CD4-positive, CD25-positive, alpha-beta regulatory T cell (primary cell): ENCODE results near the gene ANKRD33B. TPM values are rescaled to one million over a fixed set of nuclear protein-coding genes. Genes with fewer than 3 reads are reported as not detected.

Source experiments
- ATAC-seq, 2 donors: fragments of 150-1000 bp; cut with Tn5 transposase; one replicate each; pipeline ENCODE4 v1.10.0; 2021; ENCODE audit warnings: low read depth in 2 of 2, moderate number of reproducible peaks in 2 of 2, moderate library complexity in 1 of 2
- DNase-seq, 3 donors: peaks; one replicate each; pipeline versions ENCODE4 v3.0.0 to v3.0.0-alpha.2; 2012 to 2022; ENCODE audit warnings: mixed read lengths in 1 of 3
- H3K27ac ChIP-seq: one replicate; pipeline ENCODE4 v1.7.0; 2013; ENCODE audit warnings: mild to moderate bottlenecking, low read length; ENCODE audit not compliant: insufficient read depth, poor library complexity, severe bottlenecking
- H3K27me3 ChIP-seq: one replicate; pipeline ENCODE4 v1.7.0; 2013; ENCODE audit warnings: low read length; ENCODE audit not compliant: control insufficient read depth, insufficient read depth
- H3K36me3 ChIP-seq: one replicate; pipeline ENCODE4 v1.7.0; 2013; ENCODE audit warnings: mild to moderate bottlenecking, low read length, moderate library complexity; ENCODE audit not compliant: control insufficient read depth, insufficient read depth
- H3K4me1 ChIP-seq: 2 replicates; pipeline ENCODE4 v1.7.0; 2013; ENCODE audit warnings: mild to moderate bottlenecking, low read length; ENCODE audit not compliant: insufficient read depth, control insufficient read depth, poor library complexity, severe bottlenecking
- H3K4me3 ChIP-seq: one replicate; pipeline ENCODE4 v1.7.0; 2013; ENCODE audit warnings: low read depth, mild to moderate bottlenecking, low read length, moderate library complexity
- H3K9me3 ChIP-seq, 2 experiments: 1 replicate in 1 of 2; 2 replicates in 1 of 2; pipeline ENCODE4 v1.7.0; 2013; ENCODE audit warnings: low read length in 2 of 2, mild to moderate bottlenecking in 1 of 2, moderate library complexity in 1 of 2; ENCODE audit not compliant: control insufficient read depth in 2 of 2
- H3K27ac Mint-ChIP-seq, 3 donors: one replicate each; pipeline ENCODE4 v1.8.0; 2020 to 2022; ENCODE audit warnings: mild to moderate bottlenecking in 3 of 3, mixed read lengths in 3 of 3, moderate library complexity in 2 of 3
- H3K27me3 Mint-ChIP-seq: one replicate; pipeline ENCODE4 v1.8.0; 2022; ENCODE audit warnings: mild to moderate bottlenecking, mixed read lengths
- H3K36me3 Mint-ChIP-seq: one replicate; pipeline ENCODE4 v1.8.0; 2020; ENCODE audit warnings: mixed read lengths
- H3K4me1 Mint-ChIP-seq, 4 donors: one replicate each; pipeline ENCODE4 v1.8.0; 2020 to 2022; ENCODE audit warnings: mixed read lengths in 4 of 4, mild to moderate bottlenecking in 1 of 4
- H3K4me3 Mint-ChIP-seq, 4 donors: one replicate each; pipeline ENCODE4 v1.8.0; 2020 to 2022; ENCODE audit warnings: mild to moderate bottlenecking in 4 of 4, mixed read lengths in 4 of 4, moderate library complexity in 3 of 4
- H3K9me3 Mint-ChIP-seq, 7 donors: one replicate each; pipeline ENCODE4 v1.8.0; 2020 to 2022; ENCODE audit warnings: mixed read lengths in 7 of 7, mild to moderate bottlenecking in 3 of 7, moderate library complexity in 2 of 7
- polyA plus RNA-seq, 4 donors: library from polyadenylated mRNA; unstranded; fragments of 300-500 nt; fragmentation: Illumina TruSeq; gene quantifications; one replicate each; pipeline ENCODE4 v1.2.3, GENCODE V29; 2021
- total RNA-seq: library from RNA; stranded (reverse); gene quantifications from one replicate; pipeline ENCODE4 v1.2.3, GENCODE V29; 2022

ANKRD33B gene
- total and polyA plus RNA-seq, 5 donors from 2014 or later: 0.25 to 6.6 (median 0.33) TPM

- H3K4me3 ChIP-seq: no peak overlapping the region
- no peak overlapping the region for H3K4me3 Mint-ChIP-seq
- peak overlapping the region in 1 of 3 donors; percentile 59 for H3K27ac Mint-ChIP-seq
- H3K27me3 Mint-ChIP-seq: peaks cover 39% of the 10 kb centered on the region
- ATAC-seq: no peak
- no peaks in the 10 kb centered on the region for H3K36me3 Mint-ChIP-seq
- no peaks in the 10 kb centered on the region for H3K9me3 Mint-ChIP-seq
- peaks cover 13% of the 10 kb centered on the region for H3K4me1 ChIP-seq
- H3K4me1 Mint-ChIP-seq: peaks cover 7 to 13% (median 10%) of the 10 kb centered on the region in 4 donors
- peaks cover 5% of the 10 kb centered on the region for H3K27me3 ChIP-seq
- no peak overlapping the region for H3K27ac ChIP-seq
- no peak for DNase-seq
- H3K9me3 ChIP-seq: no peaks in the 10 kb centered on the region
- H3K36me3 ChIP-seq: no peaks in the 10 kb centered on the region
Observed at GRCh38 chr5:10538789-10539686, 24.8 kb upstream of the ANKRD33B start.

GRCh38 chr5:10539687-10539998, 24.2 kb upstream of the ANKRD33B start:
- Mint-ChIP-seq H3K4me1 (peaks cover 7 to 13% (median 10%) of the 10 kb centered on the region in 4 donors), H3K36me3 (no peaks in the 10 kb centered on the region), H3K4me3 (no peak overlapping the region), H3K27ac (no peak overlapping the region), H3K9me3 (no peaks in the 10 kb centered on the region), H3K27me3 (peaks cover 35% of the 10 kb centered on the region)
- no peak for DNase-seq
- Histone ChIP-seq H3K27ac (no peak overlapping the region), H3K4me3 (no peak overlapping the region), H3K27me3 (peaks cover 8% of the 10 kb centered on the region), H3K4me1 (peaks cover 13% of the 10 kb centered on the region), H3K36me3 (no peaks in the 10 kb centered on the region), H3K9me3 (no peaks in the 10 kb centered on the region)
- no peak for ATAC-seq

GRCh38 chr5:10540036-10540544, 23.8 kb upstream of the ANKRD33B start:
- no peak overlapping the region for H3K4me3 ChIP-seq
- Mint-ChIP-seq H3K4me1 (peaks cover 7 to 13% (median 10%) of the 10 kb centered on the region in 4 donors), H3K27me3 (peaks cover 33% of the 10 kb centered on the region), H3K9me3 (no peaks in the 10 kb centered on the region), H3K36me3 (no peaks in the 10 kb centered on the region), H3K27ac (no peak overlapping the region), H3K4me3 (no peak overlapping the region)
- no peaks in the 10 kb centered on the region for H3K36me3 ChIP-seq
- no peak for DNase-seq
- no peak overlapping the region for H3K27ac ChIP-seq
- H3K27me3 ChIP-seq: peaks cover 9% of the 10 kb centered on the region
- H3K4me1 ChIP-seq: peaks cover 13% of the 10 kb centered on the region
- ATAC-seq: no peak
- no peaks in the 10 kb centered on the region for H3K9me3 ChIP-seq

GRCh38 chr5:10540951-10541646, 22.8 kb upstream of the ANKRD33B start:
- DNase-seq: no peak
- Histone ChIP-seq H3K9me3 (no peaks in the 10 kb centered on the region), H3K36me3 (no peaks in the 10 kb centered on the region), H3K27ac (no peak overlapping the region), H3K4me3 (no peak overlapping the region), H3K4me1 (peaks cover 13% of the 10 kb centered on the region), H3K27me3 (peaks cover 11% of the 10 kb centered on the region)
- peaks cover 33% of the 10 kb centered on the region for H3K27me3 Mint-ChIP-seq
- ATAC-seq: no peak
- peaks cover 7 to 13% (median 10%) of the 10 kb centered on the region in 4 donors for H3K4me1 Mint-ChIP-seq
- H3K4me3 Mint-ChIP-seq: no peak overlapping the region
- H3K36me3 Mint-ChIP-seq: no peaks in the 10 kb centered on the region
- H3K9me3 Mint-ChIP-seq: no peaks in the 10 kb centered on the region
- no peak overlapping the region for H3K27ac Mint-ChIP-seq

GRCh38 chr5:10542055-10542550, 21.8 kb upstream of the ANKRD33B start:
- H3K27me3 ChIP-seq: peaks cover 11% of the 10 kb centered on the region
- no peak overlapping the region for H3K27ac Mint-ChIP-seq
- H3K27me3 Mint-ChIP-seq: peaks cover 32% of the 10 kb centered on the region

GRCh38 chr5:10543585-10544040, 20.3 kb upstream of the ANKRD33B start:
- Mint-ChIP-seq H3K27me3 (peaks cover 32% of the 10 kb centered on the region), H3K4me1 (peaks cover 0 to 8% (median 0%) of the 10 kb centered on the region in 4 donors), H3K27ac (no peak overlapping the region), H3K4me3 (no peak overlapping the region), H3K9me3 (no peaks in the 10 kb centered on the region), H3K36me3 (no peaks in the 10 kb centered on the region)
- ATAC-seq (no peak), DNase-seq (no peak)
- H3K27ac ChIP-seq: no peak overlapping the region
- H3K36me3 ChIP-seq: no peaks in the 10 kb centered on the region
- no peak overlapping the region for H3K4me3 ChIP-seq
- no peaks in the 10 kb centered on the region for H3K4me1 ChIP-seq
- H3K9me3 ChIP-seq: no peaks in the 10 kb centered on the region
- H3K27me3 ChIP-seq: peaks cover 11% of the 10 kb centered on the region

More at GRCh38 chr5:10542055-10542550, 21.8 kb upstream of the ANKRD33B start:
- H3K4me3 Mint-ChIP-seq: no peak overlapping the region
- Histone ChIP-seq H3K36me3 (no peaks in the 10 kb centered on the region), H3K9me3 (no peaks in the 10 kb centered on the region), H3K4me3 (no peak overlapping the region), H3K27ac (no peak overlapping the region), H3K4me1 (peaks cover 5% of the 10 kb centered on the region)
- DNase-seq: no peak
- no peak for ATAC-seq
- peaks cover 2 to 7% (median 5%) of the 10 kb centered on the region in 4 donors for H3K4me1 Mint-ChIP-seq
- H3K36me3 Mint-ChIP-seq: no peaks in the 10 kb centered on the region
- H3K9me3 Mint-ChIP-seq: no peaks in the 10 kb centered on the region

GRCh38 chr5:10545084-10545483, 18.8 kb upstream of the ANKRD33B start:
- H3K36me3 Mint-ChIP-seq: no peaks in the 10 kb centered on the region
- H3K27me3 Mint-ChIP-seq: peaks cover 28% of the 10 kb centered on the region
- no peak overlapping the region for H3K27ac Mint-ChIP-seq
- no peak for DNase-seq
- H3K9me3 Mint-ChIP-seq: no peaks in the 10 kb centered on the region
- H3K9me3 ChIP-seq: no peaks in the 10 kb centered on the region
- peaks cover 7% of the 10 kb centered on the region for H3K27me3 ChIP-seq
- no peak overlapping the region for H3K4me3 ChIP-seq
- no peak for ATAC-seq
- peaks cover 0 to 8% (median 0%) of the 10 kb centered on the region in 4 donors for H3K4me1 Mint-ChIP-seq
- H3K27ac ChIP-seq: no peak overlapping the region
- H3K4me3 Mint-ChIP-seq: no peak overlapping the region
- no peaks in the 10 kb centered on the region for H3K36me3 ChIP-seq
- no peaks in the 10 kb centered on the region for H3K4me1 ChIP-seq
